Measurements from ENCODE around the gene PDE1A.
"Not testable (repeated sequence)": the region's sequence is repeated elsewhere in the genome, so short reads cannot be mapped to it uniquely, and the experiment has no call there.

Gene PDE1A

DNA sequence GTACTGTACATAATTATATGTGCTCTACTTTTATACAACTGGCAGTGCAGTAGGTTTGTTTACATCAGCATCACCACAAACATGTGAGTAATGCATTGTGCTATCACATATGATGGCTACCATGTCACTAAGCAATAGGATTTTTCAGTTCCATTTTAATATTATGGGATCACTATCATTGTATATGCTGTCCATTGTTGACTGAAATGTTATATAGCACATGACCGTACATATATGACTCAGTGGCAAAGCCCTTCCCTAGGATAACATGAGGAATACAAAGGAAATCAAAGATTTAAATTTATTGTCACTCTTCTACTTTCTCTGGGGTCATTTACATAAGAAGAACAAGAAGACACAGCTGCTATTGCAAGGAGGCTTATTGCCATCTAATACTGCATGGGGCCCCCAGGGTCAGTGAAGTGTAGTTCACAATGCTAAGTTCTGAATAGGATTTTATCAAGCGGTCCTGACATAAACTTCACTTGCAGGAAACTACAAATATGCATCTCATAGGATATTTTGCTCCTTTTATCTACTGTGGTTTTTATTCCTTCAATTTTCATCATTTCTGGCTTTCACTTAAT is 21.8 kb downstream of the PDE1A start:
- no peak for DNase-seq

DNA sequence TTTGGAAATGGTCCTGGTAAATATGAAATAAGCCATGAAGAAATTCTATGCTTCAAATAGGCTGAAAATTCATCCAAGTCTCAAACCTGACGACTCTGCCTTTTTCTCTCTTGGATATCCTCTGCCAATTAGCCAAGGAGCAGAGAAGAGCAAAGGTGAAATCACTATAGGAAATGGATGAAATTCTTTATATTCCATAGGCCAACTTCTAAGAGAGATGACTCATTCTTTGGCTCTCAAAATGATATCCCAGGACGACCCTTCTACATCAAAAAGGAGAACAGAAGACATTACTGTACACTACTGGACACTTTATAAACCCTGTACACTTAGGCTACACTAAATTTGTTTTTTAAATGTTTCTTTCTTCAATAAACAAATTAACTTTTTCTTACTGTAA is 22.7 kb downstream of the PDE1A start:
- peak; percentile 52 for DNase-seq

DNA sequence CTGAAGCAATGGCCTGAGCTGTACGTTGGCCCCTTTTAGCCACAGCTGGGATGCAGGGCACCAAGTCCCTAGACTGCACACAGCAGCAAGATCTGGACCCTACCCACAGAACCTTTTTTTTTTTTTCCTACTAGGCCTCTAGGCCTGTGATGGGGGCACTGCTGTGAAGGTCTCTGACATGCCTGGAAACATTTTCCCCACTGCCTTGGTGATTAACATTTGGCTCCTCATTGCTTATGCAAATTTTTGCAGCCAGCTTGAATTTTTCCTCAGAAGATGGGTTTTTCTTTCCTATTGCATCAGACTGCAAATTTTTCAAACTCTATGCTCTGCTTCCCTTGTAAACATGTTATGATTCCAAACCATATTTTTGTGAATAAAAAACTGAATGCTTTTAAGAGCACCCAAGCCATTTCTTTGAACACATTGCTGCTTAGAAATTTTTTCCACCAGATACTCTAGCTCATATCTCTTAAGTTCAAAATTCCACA is 33.5 kb downstream of the PDE1A start:
- DNase-seq = no peak

DNA sequence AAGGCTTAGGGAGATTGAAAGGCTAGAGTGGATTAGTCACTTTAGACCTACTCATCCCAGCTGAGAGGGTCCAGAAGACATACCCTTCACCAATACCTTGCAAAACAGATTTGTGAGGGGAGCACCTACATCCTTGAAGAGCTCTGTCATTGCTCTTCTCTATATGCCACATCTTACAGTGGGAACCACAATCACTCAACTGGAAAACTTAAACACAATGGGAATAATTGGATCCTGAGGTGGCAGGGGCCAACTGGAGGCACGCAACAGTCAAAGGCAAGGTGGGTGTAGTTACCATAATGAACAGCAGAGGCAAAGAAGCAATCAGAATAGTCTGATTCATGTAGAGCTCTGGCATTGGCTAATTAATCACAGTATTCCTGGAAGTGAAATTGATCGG is 35.4 kb downstream of the PDE1A start:
- no peak for DNase-seq

DNA sequence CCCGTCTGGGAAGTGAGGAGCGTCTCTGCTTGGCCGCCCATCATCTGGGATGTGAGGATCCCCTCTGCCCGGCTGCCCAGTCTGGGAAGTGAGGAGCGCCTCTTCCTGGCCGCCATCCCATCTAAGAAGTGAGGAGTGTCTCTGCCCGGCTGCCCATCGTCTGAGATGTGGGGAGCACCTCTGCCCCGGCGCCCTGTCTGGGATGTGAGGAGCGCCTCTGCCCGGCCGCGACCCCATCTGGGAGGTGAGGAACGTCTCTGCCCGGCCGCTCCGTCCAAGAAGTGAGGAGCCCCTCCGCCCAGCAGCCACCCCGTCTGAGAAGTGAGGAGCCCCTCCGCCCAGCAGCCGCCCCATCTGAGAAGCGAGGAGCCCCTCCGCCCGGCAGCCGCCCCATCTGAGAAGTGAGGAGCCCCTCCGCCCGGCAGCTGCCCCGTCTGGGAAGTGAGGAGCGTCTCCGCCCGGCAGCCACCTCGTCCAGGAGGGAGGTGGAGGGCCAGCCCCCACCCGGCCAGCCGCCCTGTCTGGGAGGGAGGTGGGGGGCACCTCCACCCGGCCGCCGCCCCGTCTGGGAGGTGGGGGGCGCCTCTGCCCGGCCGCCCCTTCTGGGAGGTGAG is 40.5 kb downstream of the PDE1A start:
- DNase-seq = not testable (repeated sequence)

DNA sequence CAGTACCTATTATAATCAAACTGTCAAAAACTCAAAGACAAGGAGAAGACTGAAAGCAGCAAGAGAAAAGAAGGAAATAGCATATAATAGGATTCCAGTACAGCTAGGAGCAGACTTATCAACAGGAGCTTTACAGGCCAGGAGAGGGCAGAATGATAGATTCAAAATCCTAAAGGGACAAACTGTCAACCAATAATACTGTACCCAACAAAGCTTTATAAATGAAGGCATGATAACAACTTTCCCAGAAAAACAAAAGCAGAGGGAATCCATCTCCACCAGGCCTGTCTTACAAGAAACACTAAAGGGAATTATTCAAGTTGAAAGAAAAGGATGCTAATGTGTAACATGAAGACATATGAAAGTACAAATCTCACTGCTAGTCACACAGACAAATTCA is 42.0 kb downstream of the PDE1A start:
- no peak for DNase-seq

DNA sequence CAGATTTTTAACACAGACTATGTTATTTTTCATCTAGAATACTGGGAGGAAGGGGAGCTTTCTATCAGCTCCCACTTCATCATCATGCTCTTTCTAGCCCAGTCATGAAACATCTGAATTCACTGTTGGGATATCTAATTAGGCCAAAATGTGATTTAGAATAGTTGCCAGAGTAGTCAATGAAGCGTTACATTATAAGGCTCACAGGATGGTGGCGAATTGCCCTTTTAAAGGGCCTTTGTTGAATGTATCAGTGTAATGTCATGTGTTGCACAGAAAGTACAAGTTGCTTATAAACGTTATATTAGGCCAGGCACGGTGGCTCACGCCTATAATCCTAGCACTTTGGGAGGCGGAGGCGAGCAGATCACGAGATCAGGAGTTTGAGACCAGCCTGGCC is 45.6 kb downstream of the PDE1A start:
- peak; percentile 90 for DNase-seq

DNA sequence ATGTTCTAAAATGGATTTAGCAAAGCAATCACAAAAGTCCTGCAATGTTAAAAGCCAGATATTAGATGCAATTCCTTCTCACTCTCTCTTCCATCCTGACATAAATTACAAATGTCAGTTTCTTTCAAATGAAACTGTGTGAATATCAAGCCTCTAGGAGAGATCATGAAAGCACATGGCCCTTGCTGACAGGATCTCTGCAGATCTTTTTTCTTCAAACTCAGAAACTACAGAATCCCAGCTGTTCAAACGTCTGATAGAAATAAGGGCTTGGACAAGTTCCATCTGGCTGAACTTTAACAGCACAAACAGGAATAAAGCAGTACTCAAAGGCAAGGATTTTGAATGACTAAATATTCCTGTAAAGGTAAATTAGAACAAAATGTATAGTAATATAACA is 47.6 kb downstream of the PDE1A start:
- DNase-seq = peak; percentile 92

DNA sequence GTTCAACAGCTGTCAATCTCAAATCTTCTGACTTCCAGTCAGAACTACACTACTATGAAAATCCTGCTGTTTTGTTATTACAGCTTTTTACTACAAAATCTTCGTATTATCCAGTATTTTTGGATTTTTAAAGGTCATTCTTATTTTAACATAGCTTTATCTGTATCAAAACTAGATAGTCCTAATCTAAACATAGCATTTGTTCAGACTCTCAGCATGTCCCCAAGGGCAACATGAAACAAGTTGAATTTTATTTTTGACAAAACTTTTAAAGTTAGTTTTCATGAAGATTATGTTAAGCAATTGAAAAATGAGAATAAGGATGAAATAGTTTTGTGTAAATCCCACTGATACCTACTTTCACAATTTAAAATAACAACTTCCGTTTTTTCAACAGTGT is 48.1 kb downstream of the PDE1A start:
- no peak for DNase-seq

DNA sequence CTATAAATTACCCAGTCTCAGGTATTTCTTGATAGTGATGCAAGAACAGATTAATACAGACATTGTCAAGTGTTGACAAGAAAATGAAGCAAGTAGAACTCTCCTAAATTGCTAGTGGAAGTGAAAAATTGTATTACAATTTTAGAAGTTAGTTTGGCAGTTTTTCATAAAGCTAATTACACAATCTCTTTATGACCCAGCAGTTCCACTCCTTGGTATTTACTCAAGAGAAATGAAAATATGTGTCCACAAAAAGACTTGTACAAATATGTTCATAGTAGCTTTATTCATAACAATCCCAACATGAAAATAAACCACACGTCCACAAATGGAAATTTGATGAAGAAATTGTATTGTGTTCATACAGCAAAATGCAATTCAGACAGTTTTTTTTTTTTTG is 49.4 kb downstream of the PDE1A start:
- DNase-seq = no peak

DNA sequence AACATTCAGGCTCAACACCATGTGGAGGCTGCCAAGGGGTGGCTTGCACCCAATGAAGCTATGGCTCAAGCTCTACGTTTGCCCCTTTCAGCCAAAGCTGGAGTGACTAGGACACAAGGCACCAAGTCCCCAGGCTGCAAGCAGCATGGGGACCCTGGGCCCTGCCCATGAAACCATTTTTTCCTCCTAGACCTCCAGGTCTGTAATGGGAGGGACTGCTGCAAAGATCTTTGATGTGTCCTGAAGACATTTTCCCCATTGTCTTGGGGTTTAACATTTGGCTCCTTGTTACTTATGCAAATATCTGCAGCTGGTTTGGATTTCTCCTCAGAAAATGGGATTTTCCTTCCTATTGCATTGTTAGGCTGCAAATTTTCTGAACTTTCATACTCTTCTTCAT is 51.0 kb downstream of the PDE1A start:
- DNase-seq = no peak

DNA sequence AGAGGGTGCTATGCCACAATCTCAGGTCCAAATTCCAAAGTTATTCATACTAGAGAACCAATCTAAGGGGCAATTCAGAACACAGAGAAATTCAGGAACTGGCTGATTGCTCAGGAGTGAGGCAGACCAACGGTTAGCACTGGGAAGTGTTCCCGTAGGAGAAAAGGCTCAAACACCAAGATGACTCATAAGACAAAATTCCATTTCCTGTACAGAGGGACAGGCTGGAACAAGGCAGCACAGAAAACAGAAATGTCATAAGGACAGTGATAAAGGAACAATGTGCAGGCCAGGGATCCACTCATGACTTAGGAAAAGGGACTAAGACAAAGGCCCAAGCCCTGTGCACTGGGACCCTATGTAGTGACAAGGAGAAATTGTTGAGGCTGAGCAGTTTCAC is 54.2 kb downstream of the PDE1A start:
- DNase-seq = peak; percentile 33

DNA sequence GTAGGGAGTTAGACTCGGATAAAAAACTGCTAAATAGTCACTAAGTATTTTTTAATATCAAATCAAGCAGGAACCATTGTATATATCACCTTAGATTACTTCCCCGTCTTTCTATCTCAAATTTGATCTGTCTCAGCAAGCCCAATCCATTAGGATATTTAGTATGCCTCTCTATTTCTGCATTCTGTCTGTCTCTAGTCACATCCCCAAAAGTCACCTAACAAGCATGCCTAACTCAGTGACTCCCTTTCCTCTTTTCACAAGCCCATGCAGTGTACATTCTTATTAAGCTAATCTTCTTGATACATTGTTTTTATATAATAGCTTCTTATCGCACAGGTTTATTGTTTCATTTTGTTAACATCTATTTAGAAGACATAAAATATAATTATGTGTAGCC is 57.8 kb downstream of the PDE1A start:
- no peak for DNase-seq

DNA sequence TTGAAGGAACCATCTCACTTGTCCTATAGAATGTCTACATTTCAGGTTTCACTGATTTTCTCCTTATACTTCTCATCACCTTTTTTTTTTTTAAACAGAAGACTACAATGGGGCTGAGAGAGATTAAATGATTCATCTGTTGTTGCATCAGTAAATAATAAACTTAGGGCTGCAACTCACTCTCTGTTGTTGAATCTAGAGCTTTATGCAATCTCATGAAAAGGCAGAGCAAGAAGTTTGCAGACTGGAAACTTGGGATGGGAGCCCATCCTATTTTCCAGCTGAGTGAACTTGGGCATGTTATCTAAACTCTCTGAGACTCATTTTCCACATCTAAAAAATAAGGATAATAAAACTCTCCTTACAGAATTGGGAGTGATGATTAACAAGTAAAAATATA is 58.4 kb downstream of the PDE1A start:
- peak; percentile 18 for DNase-seq

DNA sequence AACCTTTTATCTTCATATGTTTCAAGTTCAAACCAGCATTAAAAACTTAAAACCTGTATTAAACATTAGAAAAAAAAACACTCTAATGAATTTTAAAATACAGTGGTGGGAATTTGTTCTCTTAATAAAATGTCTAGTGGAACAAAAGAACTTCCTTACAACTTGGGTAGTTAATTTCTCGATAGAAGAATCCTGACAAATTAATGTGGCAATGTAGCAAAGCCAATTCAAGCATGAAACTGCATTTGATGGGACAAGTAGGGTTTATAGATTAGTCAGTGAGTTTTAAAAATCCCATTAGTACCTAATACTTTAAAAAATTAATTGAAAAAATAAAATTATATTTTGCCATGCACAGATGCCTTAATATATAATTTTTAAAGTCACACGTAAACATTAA is 59.4 kb downstream of the PDE1A start:
- DNase-seq = no peak

DNA sequence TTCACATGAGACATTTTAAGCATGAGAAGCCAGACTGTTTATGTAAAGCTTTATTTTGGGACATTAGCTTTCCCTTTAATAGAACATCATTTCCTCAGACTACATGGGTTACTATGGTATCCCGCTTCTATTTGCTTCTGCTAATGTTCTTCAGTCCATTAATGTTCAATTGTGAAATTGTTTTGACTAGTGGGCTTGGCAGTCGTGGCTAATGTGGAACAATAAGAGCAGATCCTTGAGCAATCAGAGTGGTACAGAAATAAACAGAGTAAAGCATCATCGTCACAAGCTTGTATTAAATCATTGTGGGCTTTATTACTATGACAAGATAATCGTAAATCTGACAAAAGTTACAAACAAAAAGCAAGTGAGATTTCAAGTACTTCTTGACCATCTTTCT is 60.2 kb downstream of the PDE1A start:
- DNase-seq = peak; percentile 85

DNA sequence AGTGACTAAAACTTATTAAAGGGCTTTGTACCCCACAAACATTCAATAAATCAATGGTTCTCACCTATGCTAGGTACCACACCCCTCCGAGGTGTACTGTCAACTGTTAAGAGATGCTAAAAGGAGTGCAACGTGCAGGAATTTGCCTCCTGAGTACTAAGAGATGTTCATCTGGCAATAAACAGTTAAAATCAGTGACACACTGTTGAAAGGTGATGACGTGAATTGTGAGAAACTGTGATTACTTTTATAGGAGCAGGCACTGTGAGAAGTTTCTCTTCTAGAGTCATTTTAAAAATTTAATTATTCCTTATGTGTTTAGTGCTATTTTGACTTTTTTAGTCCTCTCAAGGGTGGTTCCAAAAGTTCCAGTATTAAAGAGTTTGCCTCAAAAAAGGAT is 61.0 kb downstream of the PDE1A start:
- DNase-seq = no peak

DNA sequence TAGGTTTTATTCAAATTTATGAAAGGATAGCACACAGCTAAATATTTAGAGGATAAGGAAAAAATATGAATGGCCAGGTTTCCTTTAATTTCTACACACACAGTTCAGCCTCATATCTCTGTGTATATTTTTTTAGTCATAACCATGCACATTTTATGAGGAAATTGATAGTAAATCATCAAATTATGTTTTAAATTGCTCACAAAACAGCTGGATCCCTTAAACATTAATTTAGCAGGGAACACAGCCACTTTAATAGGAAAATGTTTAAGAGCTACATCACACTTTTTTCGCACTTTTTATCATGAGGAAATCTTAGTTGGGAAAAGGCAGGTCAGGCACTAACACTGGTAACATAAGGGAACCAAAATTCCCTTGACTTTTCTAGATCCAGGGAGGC is 65.4 kb downstream of the PDE1A start:
- DNase-seq = no peak

DNA sequence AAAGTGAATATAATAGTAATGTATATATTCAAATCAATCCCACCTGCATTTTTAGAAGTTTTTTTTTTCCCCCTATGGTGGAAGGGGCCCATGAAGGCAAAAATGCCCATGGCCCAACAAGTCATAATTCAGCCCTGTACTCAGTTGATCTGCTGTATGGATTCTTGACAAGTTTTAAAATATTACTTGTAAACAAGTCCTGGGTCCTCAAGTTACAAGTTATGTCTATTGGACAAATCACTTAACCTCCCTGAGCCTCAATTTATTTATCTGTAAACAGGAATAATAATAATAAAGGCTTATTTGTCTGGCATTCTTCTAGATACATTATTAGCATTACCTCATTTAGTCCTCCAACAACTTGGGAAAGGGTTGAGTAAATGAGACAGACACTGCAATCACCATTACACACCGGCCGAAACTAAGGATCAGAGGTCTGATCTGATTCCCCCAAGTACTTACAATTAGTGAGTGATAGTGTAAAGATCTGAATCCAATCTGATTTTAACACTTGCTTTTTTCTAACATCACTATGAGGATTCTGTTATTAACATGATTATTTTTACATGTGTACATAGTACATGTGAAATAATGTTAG is 66.1 kb downstream of the PDE1A start:
- DNase-seq = no peak

DNA sequence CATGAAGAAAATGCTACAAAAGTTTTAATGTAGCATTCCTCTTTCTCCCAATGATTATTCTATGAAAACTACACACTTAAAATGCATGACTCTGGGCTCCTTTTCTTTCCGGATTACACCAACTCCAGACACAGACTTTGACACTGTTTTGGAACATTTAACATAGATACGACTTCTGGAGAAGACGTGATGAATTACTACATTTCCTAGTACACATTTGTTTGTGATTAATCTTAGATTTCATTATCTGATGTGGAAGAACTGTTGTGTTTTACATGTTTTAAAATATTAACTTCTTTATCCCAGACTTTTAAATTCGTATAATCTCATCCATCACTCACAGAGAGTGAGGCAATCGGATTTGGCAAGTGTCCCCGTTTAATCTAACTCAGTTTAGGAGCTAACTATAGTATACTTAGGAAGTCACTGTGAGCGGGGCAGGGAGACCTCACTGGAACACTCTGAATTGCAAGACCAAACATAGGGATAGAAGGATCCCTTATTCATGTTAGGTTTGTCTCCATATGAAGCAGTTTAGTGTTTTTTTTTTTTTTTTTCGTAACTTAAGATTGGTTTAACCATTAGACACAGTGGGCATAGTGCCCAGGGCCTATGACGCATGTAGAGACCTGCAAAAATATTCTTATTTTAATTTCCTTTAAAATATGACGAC is 66.7 kb downstream of the PDE1A start:
- DNase-seq = peak; percentile 45

DNA sequence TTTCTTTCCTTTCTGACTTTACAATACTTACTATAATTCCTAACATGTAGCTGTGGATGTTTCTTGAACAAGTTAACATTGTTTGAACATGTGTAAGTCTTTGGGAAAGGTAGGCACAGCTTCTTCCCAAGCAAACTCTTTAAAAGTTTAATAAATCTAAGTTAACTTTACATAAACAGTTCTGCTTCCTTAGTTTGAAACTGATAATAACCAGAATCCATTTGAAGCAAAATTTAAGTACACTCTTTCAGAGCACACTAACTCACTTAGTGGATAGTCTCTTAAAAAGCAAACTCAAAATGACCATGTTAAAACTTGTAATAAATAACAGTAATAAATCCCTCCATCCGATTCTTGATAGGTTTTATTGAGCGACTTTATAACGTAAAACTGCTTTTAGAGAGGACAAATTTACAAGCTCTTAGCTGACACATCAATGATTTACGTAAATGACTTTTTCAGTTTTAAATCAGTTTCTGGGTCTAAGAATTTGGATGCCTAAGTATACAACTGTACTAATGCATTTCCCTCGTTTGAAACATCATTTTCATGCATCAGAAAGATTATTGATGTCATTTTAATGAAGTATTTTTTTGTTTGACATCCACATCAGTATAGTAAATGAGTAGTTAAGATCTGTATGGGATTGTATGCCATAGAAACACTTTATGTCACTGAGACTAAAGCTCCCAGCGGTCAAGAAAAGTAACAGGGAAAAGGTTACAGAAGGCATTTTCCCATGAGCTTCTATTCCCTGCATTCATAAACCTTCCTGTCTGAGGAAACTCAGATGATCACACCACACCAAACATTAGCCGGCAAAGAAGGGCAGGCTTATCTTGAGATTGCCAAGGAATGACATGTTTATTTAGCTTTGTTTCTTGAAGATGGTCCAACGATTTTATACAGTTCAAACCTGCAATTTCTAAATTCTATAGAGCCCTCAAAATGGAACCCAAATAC is 67.5 kb downstream of the PDE1A start:
- DNase-seq = no peak

DNA sequence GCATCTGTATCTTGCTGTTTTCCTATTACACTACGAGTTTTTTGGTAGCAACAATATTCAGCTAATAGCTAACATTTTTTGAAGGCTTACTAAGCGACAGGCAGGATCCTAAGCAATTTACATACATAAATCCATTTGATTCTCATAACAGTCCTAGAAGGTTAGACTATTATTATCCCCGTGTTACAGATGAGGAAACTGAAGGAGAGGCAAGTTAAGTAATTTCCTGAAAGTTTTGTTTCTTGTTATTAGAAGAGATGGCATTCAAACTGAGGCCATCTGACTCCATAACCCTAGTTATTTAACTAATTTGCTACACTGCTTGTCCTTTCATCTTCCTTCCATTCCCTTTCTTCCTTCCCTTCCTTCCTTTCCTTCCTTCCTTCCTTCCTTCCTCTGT is 68.2 kb downstream of the PDE1A start:
- DNase-seq = no peak

DNA sequence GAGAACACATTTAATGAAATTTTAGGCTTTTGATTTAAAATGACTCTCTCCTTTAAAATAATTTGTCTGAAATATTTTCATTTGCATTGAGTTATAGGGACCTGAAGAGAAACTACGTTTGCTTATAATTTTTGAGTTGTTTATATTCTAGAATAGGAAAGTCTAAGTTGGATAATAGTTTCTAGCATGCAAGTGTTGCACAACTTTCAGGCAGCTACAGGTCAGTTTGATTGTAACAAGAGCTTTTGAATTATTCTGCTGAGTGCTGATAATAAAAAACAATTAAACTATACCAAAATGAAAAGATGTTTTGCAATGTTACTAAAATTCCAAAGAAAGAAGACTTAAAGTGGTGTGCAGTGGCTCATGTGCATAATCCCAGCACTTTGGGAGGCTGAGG is 71.0 kb downstream of the PDE1A start:
- no peak for DNase-seq
